H1 (cell line): Measurements from ENCODE around the gene ENPEP. TPM values are rescaled to one million over a fixed set of nuclear protein-coding genes. Genes with fewer than 3 reads are reported as not detected.

Experiments
- ASH2L ChIP-seq: fragments of 200-600, 300-600 bp; sonication (generic); IDR thresholded peaks from one replicate; pipeline ENCODE4 v1.7.1; 2017; ENCODE audit warnings: low read length
- CBX8 ChIP-seq: fragments of 300-800, 300-1000 bp; sonication (generic); IDR thresholded peaks from 2 replicates; pipeline ENCODE4 v1.7.1; 2016; ENCODE audit warnings: low read depth, low read length, borderline replicate concordance
- POU5F1 ChIP-seq: IDR thresholded peaks from 2 replicates; pipeline ENCODE4 v1.6.1; 2011; ENCODE audit warnings: low read depth, mild to moderate bottlenecking, low read length, moderate library complexity
- SAP30 ChIP-seq: fragments of 300-600 bp; sonication (generic); IDR thresholded peaks from 2 replicates; pipeline ENCODE4 v1.7.1; 2012; ENCODE audit warnings: low read length, moderate library complexity, mild to moderate bottlenecking, inconsistent platforms; ENCODE audit not compliant: insufficient read depth, insufficient replicate concordance
- SRF ChIP-seq: IDR thresholded peaks from 2 replicates; pipeline ENCODE4 v1.6.1; 2011; ENCODE audit warnings: mild to moderate bottlenecking, low read depth, low read length, moderate library complexity
- polyA plus RNA-seq, 7 experiments: library from polyadenylated mRNA; depleted of rRNA in 3 of 7; stranded (reverse) in 5 of 7; unstranded in 2 of 7; fragments of >200 nt in 5 of 7; fragments of 200-250 nt in 2 of 7; gene quantifications; 1 replicate in 5 of 7; 2 replicates in 1 of 7; 4 replicates in 1 of 7; pipeline versions ENCODE4 v1.2.1 to v1.2.3, GENCODE V29; 2011 to 2013; ENCODE audit warnings: missing spikeins in 2 of 7, mixed read lengths in 2 of 7
- total RNA-seq: library from RNA; stranded (reverse); fragmentation: NEBNext Ultra II Directional; extraction: Animal tissue kit (Norgen Biotek cat#: 25700); gene quantifications from 2 replicates; pipeline ENCODE4 v1.2.1, GENCODE V29; 2021

The ENPEP gene
- total and polyA plus RNA-seq, 2 of the 8 experiments (the other 6 are each of a cell fraction or from before 2014, with no cell fraction given), result 0.09 to 0.61 TPM

GRCh38 chr4:110612631-110613269 lies 136.8 kb downstream of the ENPEP start (continued):
- TF ChIP-seq POU5F1 (no peak), ASH2L (no peak), CBX8 (no peak; the same call in 1 of the 2 replicates), SRF (no peak), SAP30 (no peak)
- TF ChIP-seq, all 59 proteins: peak for 3
